Measurements from ENCODE around the gene MEGF11. TPM values are rescaled to one million over a fixed set of nuclear protein-coding genes. Genes with fewer than 3 reads are reported as not detected.

MEGF11 gene
- total RNA-seq, 1 experiment from 2014 or later, result 1.2 TPM

DNA sequence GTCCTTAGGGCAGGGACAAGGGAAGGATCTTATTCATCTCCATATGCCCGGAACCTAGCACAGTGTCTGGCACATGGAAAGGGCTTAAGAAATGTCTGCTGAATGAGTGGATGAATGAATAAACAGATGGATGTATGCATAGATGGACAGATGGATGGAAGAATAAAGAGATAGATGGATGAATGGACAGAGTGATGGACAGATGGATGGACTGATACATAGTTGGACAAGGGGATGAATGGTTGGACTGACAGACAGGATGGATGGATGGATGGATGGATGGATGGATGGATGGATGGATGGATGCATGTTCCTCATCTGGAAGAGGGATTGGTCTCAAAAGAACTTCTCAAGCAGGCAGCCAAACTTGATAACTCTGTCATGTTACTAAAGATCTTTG lies 177.6 kb downstream of the MEGF11 start:
- Histone ChIP-seq H3K23ac (ENCODE audit: insufficient read length, low read depth, low read length) (no peak overlapping the region), H2AK5ac (ENCODE audit: insufficient read length, low read length) (no peak overlapping the region), H3K9me3 (ENCODE audit: control insufficient read depth, low read depth, low read length) (no peaks in the 10 kb centered on the region), H3K79me2 (ENCODE audit: insufficient read depth, low read length) (no peaks in the 10 kb centered on the region), H3K4ac (ENCODE audit: low read depth, low read length) (no peak overlapping the region), H4K20me1 (ENCODE audit: control insufficient read depth, insufficient read depth, insufficient read length) (no peaks in the 10 kb centered on the region), H3K4me2 (ENCODE audit: insufficient read depth, insufficient read length, low read length) (no peak overlapping the region), H2BK15ac (ENCODE audit: low read depth, low read length) (no peak overlapping the region), H2AFZ (ENCODE audit: low read length) (no peak overlapping the region), H4K5ac (ENCODE audit: insufficient read length, low read depth, low read length) (no peak overlapping the region), H3K23me2 (ENCODE audit: insufficient read length, low read depth, low read length, poor library complexity, severe bottlenecking) (no peaks in the 10 kb centered on the region), H4K91ac (ENCODE audit: insufficient read length, low read depth, low read length) (no peak overlapping the region), H3K9ac (ENCODE audit: extremely low read depth, insufficient read length, low read length) (no peak overlapping the region), H3K56ac (ENCODE audit: insufficient read length, low read depth, low read length) (no peak overlapping the region), H3K27ac (ENCODE audit: insufficient read length, low read depth, low read length) (no peak overlapping the region), H2BK5ac (ENCODE audit: insufficient read length, low read length) (no peak overlapping the region), H4K8ac (replicated peaks; ENCODE audit: insufficient read length, low read depth, low read length) (no peak overlapping the region), H3K27me3 (ENCODE audit: insufficient read depth, low read length) (no peaks in the 10 kb centered on the region), H3K18ac (ENCODE audit: insufficient read length, low read depth, low read length) (no peak overlapping the region), H3K14ac (ENCODE audit: insufficient read depth, low read length) (no peak overlapping the region), H2BK20ac (ENCODE audit: low read depth, low read length, poor library complexity, severe bottlenecking) (no peak overlapping the region), H3K4me1 (ENCODE audit: insufficient read depth, low read length) (peaks cover 2% of the 10 kb centered on the region; the same call in 1 of the 2 replicates), H3T11ph (ENCODE audit: low read length) (no peak overlapping the region), H3K79me1 (ENCODE audit: insufficient read depth, low read depth, low read length, poor library complexity, severe bottlenecking) (no peaks in the 10 kb centered on the region), H2BK120ac (ENCODE audit: low read depth, low read length, poor library complexity, severe bottlenecking) (no peak overlapping the region), H2BK12ac (ENCODE audit: insufficient read length, low read depth, low read length) (no peak overlapping the region)
- peaks cover 5% of the 10 kb centered on the region; the same call in 1 of the 2 replicates for H3K27me3 Mint-ChIP-seq (ENCODE audit: low read depth)
- no peaks in the 10 kb centered on the region for H3K36me3 Mint-ChIP-seq (ENCODE audit: insufficient read depth in 1 of 3, low read depth in 3 of 3)
- peaks cover 28 to 33% of the 10 kb centered on the region in 2 experiments for H3K4me1 Mint-ChIP-seq
- no CpG with 5 or more reads among the region's 1 CpG for WGBS (ENCODE audit: extremely low coverage, insufficient read length, low lambda C conversion rate)
- TF ChIP-seq, protein P1, sequence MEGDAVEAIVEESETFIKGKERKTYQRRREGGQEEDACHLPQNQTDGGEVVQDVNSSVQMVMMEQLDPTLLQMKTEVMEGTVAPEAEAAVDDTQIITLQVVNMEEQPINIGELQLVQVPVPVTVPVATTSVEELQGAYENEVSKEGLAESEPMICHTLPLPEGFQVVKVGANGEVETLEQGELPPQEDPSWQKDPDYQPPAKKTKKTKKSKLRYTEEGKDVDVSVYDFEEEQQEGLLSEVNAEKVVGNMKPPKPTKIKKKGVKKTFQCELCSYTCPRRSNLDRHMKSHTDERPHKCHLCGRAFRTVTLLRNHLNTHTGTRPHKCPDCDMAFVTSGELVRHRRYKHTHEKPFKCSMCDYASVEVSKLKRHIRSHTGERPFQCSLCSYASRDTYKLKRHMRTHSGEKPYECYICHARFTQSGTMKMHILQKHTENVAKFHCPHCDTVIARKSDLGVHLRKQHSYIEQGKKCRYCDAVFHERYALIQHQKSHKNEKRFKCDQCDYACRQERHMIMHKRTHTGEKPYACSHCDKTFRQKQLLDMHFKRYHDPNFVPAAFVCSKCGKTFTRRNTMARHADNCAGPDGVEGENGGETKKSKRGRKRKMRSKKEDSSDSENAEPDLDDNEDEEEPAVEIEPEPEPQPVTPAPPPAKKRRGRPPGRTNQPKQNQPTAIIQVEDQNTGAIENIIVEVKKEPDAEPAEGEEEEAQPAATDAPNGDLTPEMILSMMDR (conservative IDR thresholded peaks at IDR 0.05), result no peak
- no peak overlapping the region for H3K27ac Mint-ChIP-seq
- no peak overlapping the region for H3K4me3 Mint-ChIP-seq
- no peaks in the 10 kb centered on the region for H3K9me3 Mint-ChIP-seq
- DNase-seq, result no peak
